Activated naive CD8-positive, alpha-beta T cell treated with anti-CD3 and anti-CD28 coated beads, Interleukin-2, amount 10 ng/mL, durations not matched to agents 7 days and 5 days (primary cell): ENCODE data around the gene CCDC24. TPM values are rescaled to one million over a fixed set of nuclear protein-coding genes. Genes with fewer than 3 reads are reported as not detected.

Experiments used
- ATAC-seq: fragments of 150-1000 bp; cut with Tn5 transposase; one replicate; pipeline ENCODE4 v1.10.0; 2021; ENCODE audit warnings: low read depth, moderate library complexity
- POLR2A ChIA-PET: fragments of 350-600 bp; sonication (Branson Sonifier 250); formaldehyde crosslinking; loops from one replicate; lab custom pipeline; 2021; ENCODE audit warnings: antibody characterized with exemption; lab: Charles Lee
- DNase-seq: peaks from one replicate; pipeline ENCODE4 v3.0.0; 2021
- H3K27ac Mint-ChIP-seq: one replicate; pipeline ENCODE4 v1.8.0; 2022; ENCODE audit warnings: mild to moderate bottlenecking, mixed read lengths
- H3K27me3 Mint-ChIP-seq: one replicate; pipeline ENCODE4 v1.8.0; 2022; ENCODE audit warnings: mild to moderate bottlenecking, moderate library complexity, mixed read lengths
- H3K36me3 Mint-ChIP-seq: one replicate; pipeline ENCODE4 v1.8.0; 2021; ENCODE audit warnings: mild to moderate bottlenecking, mixed read lengths
- H3K4me1 Mint-ChIP-seq: one replicate; pipeline ENCODE4 v1.8.0; 2021; ENCODE audit warnings: mixed read lengths
- H3K4me3 Mint-ChIP-seq: one replicate; pipeline ENCODE4 v1.8.0; 2022; ENCODE audit warnings: mild to moderate bottlenecking, moderate library complexity, mixed read lengths
- H3K9me3 Mint-ChIP-seq: one replicate; pipeline ENCODE4 v1.8.0; 2021; ENCODE audit warnings: mixed read lengths
- total RNA-seq, 2 experiments: library from RNA; stranded (reverse); gene quantifications; one replicate each; pipeline ENCODE4 v1.2.3, GENCODE V29; 2021

CCDC24 gene
- total RNA-seq, 2 experiments from 2014 or later: 1.3 to 3.2 TPM

DNA sequence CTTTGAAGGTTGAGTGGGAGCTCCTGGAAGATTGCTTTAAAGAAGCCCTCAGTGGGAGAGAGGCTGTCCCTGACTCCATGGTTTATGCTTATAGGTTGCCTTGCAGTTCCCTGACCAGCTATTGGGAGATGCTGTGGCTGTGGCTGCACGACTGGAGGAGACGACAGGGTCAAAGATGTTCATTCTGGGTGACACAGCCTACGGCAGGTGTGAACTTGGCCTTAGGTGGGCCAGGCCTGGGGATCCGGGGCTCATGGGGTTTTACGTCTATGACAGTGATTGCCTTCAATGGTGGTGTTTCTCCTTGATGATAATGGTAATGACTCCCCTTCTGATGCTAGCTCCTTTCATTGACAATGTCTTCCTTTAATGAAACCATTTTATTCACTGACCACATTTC lies 20.9 kb upstream of the CCDC24 start:
- no peak for DNase-seq
- Mint-ChIP-seq H3K4me1 (peaks cover 21% of the 10 kb centered on the region), H3K4me3 (peak overlapping the region; percentile 95), H3K27me3 (no peaks in the 10 kb centered on the region), H3K27ac (peak overlapping the region; percentile 90), H3K36me3 (no peaks in the 10 kb centered on the region), H3K9me3 (no peaks in the 10 kb centered on the region)
- no peak for ATAC-seq
- POLR2A ChIA-PET: interaction anchor here (5.7 kb wide), 1 partner anchor 24 kb away, joined by 22 read pairs; the partner anchor contains the start of gene IPO13

DNA sequence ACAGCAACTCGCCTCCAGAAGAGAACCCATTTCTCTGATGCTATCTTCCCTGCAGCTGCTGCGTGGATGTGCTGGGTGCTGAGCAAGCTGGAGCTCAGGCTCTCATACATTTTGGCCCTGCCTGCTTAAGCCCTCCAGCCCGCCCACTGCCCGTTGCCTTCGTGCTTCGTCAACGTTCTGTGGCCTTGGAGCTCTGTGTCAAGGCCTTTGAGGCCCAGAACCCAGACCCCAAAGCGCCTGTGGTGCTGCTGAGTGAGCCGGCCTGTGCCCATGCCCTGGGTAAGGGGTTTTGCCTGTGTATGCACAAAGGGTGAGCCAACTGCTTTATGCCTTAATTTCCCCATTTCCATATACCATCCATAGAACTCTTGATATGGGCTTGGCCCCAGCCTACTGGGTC lies 20.5 kb upstream of the CCDC24 start:
- H3K4me1 Mint-ChIP-seq: peaks cover 24% of the 10 kb centered on the region
- no peaks in the 10 kb centered on the region for H3K9me3 Mint-ChIP-seq
- POLR2A ChIA-PET: interaction anchor here (5.7 kb wide), 1 partner anchor 24 kb away, joined by 22 read pairs; the partner anchor contains the start of gene IPO13
- no peak overlapping the region for H3K27ac Mint-ChIP-seq
- no peaks in the 10 kb centered on the region for H3K27me3 Mint-ChIP-seq
- no peaks in the 10 kb centered on the region for H3K36me3 Mint-ChIP-seq
- ATAC-seq (no peak), DNase-seq (no peak)
- H3K4me3 Mint-ChIP-seq: peak overlapping the region; percentile 95

DNA sequence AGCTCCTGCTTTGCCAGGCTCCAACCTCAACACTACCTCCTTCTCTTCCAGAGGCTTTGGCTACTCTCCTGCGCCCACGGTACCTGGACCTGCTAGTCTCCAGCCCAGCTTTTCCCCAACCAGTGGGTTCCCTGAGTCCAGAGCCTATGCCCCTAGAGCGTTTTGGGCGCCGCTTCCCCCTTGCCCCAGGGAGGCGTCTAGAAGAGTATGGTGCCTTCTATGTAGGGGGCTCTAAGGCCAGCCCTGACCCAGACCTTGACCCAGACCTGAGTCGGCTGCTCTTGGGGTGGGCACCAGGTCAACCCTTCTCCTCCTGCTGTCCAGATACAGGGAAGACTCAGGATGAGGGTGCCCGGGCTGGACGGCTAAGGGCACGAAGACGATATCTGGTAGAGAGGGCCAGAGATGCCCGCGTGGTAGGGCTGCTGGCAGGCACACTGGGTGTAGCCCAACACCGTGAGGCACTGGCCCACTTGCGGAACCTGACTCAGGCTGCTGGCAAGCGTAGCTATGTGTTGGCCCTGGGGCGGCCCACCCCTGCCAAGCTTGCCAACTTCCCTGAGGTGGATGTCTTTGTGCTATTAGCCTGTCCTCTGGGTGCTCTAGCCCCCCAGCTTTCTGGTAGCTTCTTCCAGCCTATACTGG lies 19.9 kb upstream of the CCDC24 start:
- H3K4me3 Mint-ChIP-seq: peak overlapping the region; percentile 95
- H3K36me3 Mint-ChIP-seq: peaks cover 3% of the 10 kb centered on the region
- H3K27me3 Mint-ChIP-seq: no peaks in the 10 kb centered on the region
- POLR2A ChIA-PET: interaction anchor here (5.7 kb wide), 1 partner anchor 25 kb away, joined by 22 read pairs; the partner anchor contains the start of gene IPO13
- DNase-seq (no peak), ATAC-seq (no peak)
- peaks cover 29% of the 10 kb centered on the region for H3K4me1 Mint-ChIP-seq
- H3K27ac Mint-ChIP-seq: no peak overlapping the region
- no peaks in the 10 kb centered on the region for H3K9me3 Mint-ChIP-seq

DNA sequence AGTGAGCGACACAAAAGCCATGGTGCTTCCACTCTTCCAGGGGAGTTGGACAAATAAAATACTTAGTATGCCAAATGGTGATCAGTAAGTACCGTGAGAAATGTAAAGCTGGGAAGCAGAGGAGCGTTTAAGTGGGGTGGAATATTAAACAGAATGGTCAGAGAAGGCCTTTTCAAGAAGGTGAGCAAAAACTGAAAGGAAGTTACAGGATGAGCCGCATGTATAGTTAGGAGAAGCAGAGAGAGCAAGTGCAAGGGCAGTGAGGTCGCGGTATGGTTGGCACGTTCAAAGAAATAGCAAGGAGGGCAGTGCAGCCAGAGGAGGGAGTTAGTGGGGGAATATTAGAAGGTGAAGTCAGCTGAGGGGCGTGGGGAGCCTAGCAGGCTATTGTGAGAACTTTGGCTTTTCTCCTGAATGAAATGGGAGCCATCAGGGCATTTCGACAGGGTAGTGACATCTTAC lies 17.4 kb upstream of the CCDC24 start:
- POLR2A ChIA-PET: interaction anchor here (1.9 to 2.4 kb wide), 2 partner anchors 27 to 324 kb away, joined by 4 to 23 read pairs; partner anchors contain the start of genes IPO13 and KDM4A
- Mint-ChIP-seq H3K9me3 (no peaks in the 10 kb centered on the region), H3K27ac (peak overlapping the region; percentile 88), H3K4me1 (peaks cover 48% of the 10 kb centered on the region), H3K4me3 (peak overlapping the region; percentile 86), H3K27me3 (no peaks in the 10 kb centered on the region), H3K36me3 (peaks cover 15% of the 10 kb centered on the region)
- ATAC-seq (no peak), DNase-seq (peak; percentile 29)

DNA sequence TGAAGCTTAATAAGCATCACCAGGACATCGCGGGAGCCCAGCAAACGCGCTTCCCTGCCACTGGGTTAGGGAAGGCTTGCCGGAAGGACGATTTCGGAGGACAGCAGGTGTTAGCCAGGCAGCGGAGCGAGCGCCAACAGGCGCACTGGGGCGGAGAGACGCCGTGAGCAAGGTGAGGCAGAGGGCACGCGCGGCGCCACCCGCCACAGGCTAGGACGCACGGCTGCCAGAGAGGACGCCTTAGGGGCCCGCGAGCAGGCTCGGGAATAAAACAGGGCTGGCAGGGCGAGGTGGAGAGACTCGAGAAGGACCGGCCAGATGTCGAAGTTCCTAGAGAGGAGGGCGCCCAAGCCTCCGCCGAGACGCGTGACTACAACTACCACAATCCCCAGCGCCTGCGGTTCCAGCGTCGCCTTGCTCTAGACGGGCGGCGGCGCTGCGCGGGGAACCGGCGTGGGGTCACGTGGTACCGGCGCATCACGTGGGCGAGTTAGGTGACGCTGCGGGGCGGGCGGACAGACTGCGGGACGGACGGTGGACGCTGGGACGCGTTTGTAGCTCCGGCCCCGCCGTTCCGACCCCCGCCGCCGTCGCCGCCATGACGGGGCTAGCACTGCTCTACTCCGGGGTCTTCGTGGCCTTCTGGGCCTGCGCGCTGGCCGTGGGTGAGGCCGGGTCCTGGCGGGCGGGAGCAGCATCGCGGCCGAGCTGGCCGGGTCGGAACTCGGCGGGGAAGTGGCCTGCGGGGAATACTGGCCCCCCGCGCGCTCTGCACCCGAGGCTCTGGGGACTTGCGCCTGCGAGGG lies 16.8 kb upstream of the CCDC24 start, which contains the start of gene ATP6V0B:
ATP6V0B (plus strand) TSS at position 518 of the 806 bp plus-strand sequence; CDS start at position 599, 81 bp downstream.
- H3K27me3 Mint-ChIP-seq: no peaks in the 10 kb centered on the region
- ATAC-seq: peak; percentile 76
- H3K4me1 Mint-ChIP-seq: peaks cover 44% of the 10 kb centered on the region
- H3K36me3 Mint-ChIP-seq: peaks cover 15% of the 10 kb centered on the region
- POLR2A ChIA-PET: interaction anchor here (1.2 to 2.4 kb wide), 7 partner anchors 17 to 433 kb away, joined by 4 to 23 read pairs (median 6); partner anchors contain the start of genes CCDC24, IPO13, KDM4A and SLC6A9
- peak within 1 kb of the TSS; percentile 88 for H3K27ac Mint-ChIP-seq
- H3K9me3 Mint-ChIP-seq: no peaks in the 10 kb centered on the region
- H3K4me3 Mint-ChIP-seq: peak within 1 kb of the TSS; percentile 86
- peak; percentile 94 for DNase-seq

DNA sequence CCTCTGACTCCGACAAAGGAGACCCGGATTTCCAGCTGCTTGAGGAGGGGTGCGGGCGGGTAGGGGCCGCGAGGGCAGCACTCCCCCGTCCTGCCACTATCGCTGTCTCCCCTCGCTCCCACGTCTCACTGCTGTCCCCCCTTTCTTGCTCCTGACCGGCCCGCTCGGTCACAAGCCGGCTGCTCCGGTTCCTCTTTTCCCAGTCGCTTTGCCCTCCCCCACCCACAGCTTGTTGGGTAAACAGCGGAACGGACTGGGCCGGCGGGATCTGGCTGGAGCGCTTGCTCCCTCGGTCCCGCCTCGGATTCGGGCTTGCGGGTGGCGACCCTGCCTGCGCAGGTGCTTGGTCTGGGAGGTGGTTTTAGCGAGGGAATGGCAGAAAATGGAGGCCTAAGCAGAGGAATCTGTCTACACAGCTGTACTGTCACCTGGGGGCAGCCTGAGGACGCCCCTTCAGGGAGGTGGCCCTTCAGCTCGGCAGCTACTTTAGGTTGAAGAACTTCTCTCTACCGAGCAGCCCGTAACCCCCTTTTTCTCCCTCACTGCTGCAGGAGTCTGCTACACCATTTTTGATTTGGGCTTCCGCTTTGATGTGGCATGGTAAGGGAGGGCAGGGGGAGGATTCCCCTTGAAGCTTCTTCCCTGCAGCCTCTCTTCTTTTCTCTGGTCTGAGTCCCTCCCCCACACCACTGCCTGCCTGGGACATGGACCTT lies 16.0 kb upstream of the CCDC24 start:
- no peak for ATAC-seq
- Mint-ChIP-seq H3K36me3 (peaks cover 16% of the 10 kb centered on the region), H3K4me1 (peaks cover 44% of the 10 kb centered on the region), H3K4me3 (peak overlapping the region; percentile 86), H3K27me3 (no peaks in the 10 kb centered on the region), H3K9me3 (no peaks in the 10 kb centered on the region), H3K27ac (peak overlapping the region; percentile 88)
- peak; percentile 57 for DNase-seq
- POLR2A ChIA-PET: interaction anchor here (1.2 to 2.4 kb wide), 6 partner anchors 16 to 432 kb away, joined by 4 to 23 read pairs (median 9); partner anchors contain the start of genes CCDC24, IPO13, KDM4A and SLC6A9

DNA sequence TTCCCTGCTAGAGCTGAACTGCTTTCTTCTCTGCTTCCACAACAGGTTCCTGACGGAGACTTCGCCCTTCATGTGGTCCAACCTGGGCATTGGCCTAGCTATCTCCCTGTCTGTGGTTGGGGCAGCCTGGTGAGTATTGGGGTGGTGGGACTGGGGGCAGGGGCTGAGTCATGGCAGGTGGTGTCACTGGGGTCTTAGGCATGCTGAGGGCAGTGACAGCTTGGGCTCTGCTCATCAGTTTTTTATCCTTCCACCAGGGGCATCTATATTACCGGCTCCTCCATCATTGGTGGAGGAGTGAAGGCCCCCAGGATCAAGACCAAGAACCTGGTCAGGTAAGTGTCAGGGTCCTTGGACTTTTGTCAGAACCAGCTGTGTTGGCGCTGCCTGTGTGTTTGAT lies 15.4 kb upstream of the CCDC24 start:
- POLR2A ChIA-PET: interaction anchor here (1.5 to 2.4 kb wide), 5 partner anchors 15 to 326 kb away, joined by 4 to 23 read pairs (median 12); partner anchors contain the start of genes CCDC24, IPO13, KDM4A and SLC6A9
- Mint-ChIP-seq H3K4me1 (peaks cover 43% of the 10 kb centered on the region), H3K4me3 (peak overlapping the region; percentile 86), H3K27me3 (no peaks in the 10 kb centered on the region), H3K27ac (peak overlapping the region; percentile 88), H3K9me3 (no peaks in the 10 kb centered on the region), H3K36me3 (peaks cover 16% of the 10 kb centered on the region)
- DNase-seq (no peak), ATAC-seq (no peak)

DNA sequence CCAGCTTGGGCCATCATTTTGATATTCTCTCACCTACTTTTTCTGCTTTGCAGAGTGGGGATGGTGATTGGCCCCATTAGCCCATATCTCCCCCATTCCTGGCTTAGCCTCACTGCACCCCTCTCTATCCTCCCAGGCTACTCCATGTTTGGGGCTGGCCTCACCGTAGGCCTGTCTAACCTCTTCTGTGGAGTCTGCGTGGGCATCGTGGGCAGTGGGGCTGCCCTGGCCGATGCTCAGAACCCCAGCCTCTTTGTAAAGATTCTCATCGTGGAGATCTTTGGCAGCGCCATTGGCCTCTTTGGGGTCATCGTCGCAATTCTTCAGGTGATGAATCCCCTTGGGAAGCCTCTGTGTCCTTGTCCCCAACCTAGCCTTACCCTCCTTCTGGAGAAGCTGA lies 14.5 kb upstream of the CCDC24 start:
- Mint-ChIP-seq H3K27me3 (no peaks in the 10 kb centered on the region), H3K27ac (no peak overlapping the region), H3K9me3 (no peaks in the 10 kb centered on the region), H3K4me3 (no peak overlapping the region), H3K36me3 (peaks cover 16% of the 10 kb centered on the region), H3K4me1 (peaks cover 43% of the 10 kb centered on the region)
- ATAC-seq (no peak), DNase-seq (no peak)
- POLR2A ChIA-PET: no interaction called here

DNA sequence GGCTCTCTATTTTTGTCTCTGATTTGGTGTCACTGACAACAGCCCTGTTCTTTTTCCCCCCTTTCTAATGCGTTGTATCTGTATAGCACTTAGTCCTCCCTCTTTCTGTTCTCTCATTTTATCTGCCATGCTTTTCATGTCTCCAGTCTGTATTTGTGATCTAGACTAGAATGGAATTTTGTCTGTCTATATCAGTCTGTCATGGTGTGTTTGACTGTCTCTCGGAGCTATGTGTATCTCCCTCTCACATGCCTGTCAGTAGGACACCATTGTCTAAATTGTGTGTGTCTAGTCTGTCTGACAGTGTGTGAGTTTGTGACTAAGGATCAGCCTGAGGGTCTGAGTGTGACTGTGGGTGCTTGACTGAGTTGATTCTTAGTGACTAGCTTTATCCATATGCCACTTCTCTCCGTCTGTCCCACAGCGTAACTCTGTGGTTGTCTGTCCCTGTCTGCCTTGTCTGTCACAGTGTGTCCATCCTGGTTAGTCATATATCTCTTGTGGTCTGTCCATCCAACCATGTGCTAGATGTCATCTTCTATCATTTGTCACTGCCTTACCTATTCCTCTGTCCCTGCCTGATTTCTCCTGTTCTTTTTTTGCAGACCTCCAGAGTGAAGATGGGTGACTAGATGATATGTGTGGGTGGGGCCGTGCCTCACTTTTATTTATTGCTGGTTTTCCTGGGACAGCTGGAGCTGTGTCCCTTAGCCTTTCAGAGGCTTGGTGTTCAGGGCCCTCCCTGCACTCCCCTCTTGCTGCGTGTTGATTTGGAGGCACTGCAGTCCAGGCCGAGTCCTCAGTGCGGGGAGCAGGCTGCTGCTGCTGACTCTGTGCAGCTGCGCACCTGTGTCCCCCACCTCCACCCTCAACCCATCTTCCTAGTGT lies 13.8 kb upstream of the CCDC24 start:
- peaks cover 43% of the 10 kb centered on the region for H3K4me1 Mint-ChIP-seq
- peak overlapping the region; percentile 8 for H3K4me3 Mint-ChIP-seq
- ATAC-seq: no peak
- H3K27me3 Mint-ChIP-seq: no peaks in the 10 kb centered on the region
- H3K36me3 Mint-ChIP-seq: peaks cover 16% of the 10 kb centered on the region
- no peaks in the 10 kb centered on the region for H3K9me3 Mint-ChIP-seq
- DNase-seq: no peak
- H3K27ac Mint-ChIP-seq: peak overlapping the region; percentile 4
- POLR2A ChIA-PET: no interaction called here

DNA sequence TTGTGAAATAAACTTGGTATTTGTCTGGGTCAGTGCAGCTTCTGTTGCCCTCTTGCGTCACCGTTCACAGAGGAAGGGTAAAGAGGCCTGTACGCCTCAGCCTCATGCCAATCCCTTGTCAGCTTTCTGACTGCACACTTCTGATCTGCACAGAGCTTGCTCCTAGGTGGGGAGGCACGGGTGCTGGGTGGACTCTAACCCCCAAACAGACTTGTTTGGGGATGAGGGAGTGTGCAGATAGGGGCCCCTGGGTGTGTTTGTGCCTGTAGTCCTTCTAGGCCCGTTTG lies 13.2 kb upstream of the CCDC24 start:
- Mint-ChIP-seq H3K36me3 (peaks cover 16% of the 10 kb centered on the region), H3K9me3 (no peaks in the 10 kb centered on the region), H3K27ac (no peak overlapping the region), H3K27me3 (no peaks in the 10 kb centered on the region), H3K4me1 (peaks cover 43% of the 10 kb centered on the region), H3K4me3 (peak overlapping the region; percentile 80)
- POLR2A ChIA-PET: no interaction called here
- no peak for DNase-seq
- ATAC-seq: no peak

DNA sequence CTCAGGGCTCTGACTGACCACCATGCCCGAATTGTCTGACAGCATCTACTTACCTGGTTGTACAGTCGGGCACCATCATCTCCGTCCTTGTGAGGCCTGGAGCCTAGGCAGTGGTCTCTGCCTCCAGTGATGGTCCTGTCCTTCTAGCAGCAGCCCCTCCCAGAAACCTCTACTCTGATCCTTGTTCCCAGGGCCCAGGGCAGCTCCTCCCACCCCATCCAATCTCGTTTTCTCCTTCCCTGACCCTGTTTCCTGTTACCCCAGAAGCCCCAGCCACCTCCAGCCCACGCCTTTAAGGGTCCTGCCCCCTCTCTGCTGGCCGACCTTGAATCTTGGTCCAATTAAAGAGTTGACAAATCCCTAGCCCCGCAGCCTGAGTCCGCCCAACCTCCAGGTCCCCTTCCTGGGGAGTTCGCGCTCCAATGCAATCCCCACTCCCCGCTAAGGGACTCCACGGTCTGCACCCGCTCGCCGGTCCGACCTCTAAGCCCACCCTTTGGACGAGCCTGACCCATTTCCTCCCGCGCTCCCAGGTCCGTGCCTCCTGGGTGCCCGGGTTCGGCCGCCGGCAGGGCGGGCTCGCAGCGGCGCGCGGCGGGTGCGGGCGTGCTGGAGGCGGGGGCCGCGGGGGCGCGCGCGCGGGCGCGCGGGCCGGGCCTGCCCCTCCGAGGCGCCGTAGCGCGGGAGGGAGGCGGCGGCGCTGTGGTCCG lies 12.7 kb upstream of the CCDC24 start, which contains the start of gene B4GALT2:
B4GALT2 (plus strand) TSS at position 660 of the 710 bp plus-strand sequence. CDS start 1,951 bp downstream, outside the sequence.
- Mint-ChIP-seq H3K27me3 (no peaks in the 10 kb centered on the region), H3K9me3 (no peaks in the 10 kb centered on the region), H3K36me3 (peaks cover 16% of the 10 kb centered on the region), H3K4me1 (peaks cover 42% of the 10 kb centered on the region), H3K4me3 (peak within 1 kb of the TSS; percentile 89), H3K27ac (peak within 1 kb of the TSS; percentile 72)
- POLR2A ChIA-PET: no interaction called here
- peak; percentile 78 for DNase-seq
- ATAC-seq: no peak

DNA sequence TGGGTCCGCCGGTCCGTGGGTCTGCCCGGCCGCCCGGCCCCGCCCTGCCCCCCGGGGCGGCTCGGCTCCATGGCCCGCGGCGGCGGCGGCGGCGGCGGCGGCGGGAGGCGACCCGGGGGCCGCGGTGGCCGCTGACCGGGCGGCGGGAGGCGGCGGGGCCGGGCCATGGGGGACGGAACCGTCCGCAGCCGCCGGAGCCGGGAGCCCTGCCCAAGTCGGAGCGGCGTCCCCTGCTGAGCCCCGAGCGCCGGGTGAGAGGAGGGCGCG lies 12.2 kb upstream of the CCDC24 start:
- DNase-seq (no peak), ATAC-seq (no peak)
- Mint-ChIP-seq H3K27me3 (no peaks in the 10 kb centered on the region), H3K27ac (no peak overlapping the region), H3K4me1 (peaks cover 37% of the 10 kb centered on the region), H3K9me3 (no peaks in the 10 kb centered on the region), H3K4me3 (no peak overlapping the region), H3K36me3 (peaks cover 16% of the 10 kb centered on the region)
- POLR2A ChIA-PET: interaction anchor here (0.8 kb wide), 1 partner anchor 10 kb away, joined by 3 read pairs; no protein-coding TSS in a partner anchor
